COR-L47 (cell line): ENCODE measurements around the gene NCAM2.

Experiments
- DNase-seq: peaks from one replicate; lab custom pipeline; 2025; lab: John Stamatoyannopoulos, UW

NCAM2 gene

DNA sequence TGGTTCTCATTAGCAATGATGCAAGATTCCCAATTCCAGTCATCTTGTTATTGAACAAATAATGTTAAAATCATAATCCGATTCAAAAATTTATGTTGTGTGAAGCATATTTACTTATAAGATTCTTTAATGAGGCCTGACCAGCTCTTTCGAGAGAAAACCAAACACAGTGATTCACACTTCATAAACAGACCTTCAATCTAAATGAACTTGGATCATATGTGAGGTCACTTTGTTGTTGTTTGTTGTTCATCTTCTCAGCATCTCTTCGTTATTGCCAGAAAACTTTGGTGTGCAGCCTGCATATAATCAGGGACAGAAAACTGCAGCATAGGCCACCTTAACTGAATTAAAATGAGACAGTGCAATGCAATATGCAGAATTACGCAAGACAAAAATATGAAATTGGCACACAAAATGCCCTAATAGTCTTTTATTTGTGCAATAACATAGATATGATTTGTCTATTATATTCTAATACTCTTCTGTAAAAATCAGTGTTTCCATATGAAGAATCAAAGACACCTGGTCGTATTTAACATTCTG is 30.1 kb downstream of the NCAM2 start:
- DNase-seq, result no peak

GRCh38 chr21:21029164-21029563 is 31.0 kb downstream of the NCAM2 start:
- DNase-seq, result peak; percentile 48

DNA sequence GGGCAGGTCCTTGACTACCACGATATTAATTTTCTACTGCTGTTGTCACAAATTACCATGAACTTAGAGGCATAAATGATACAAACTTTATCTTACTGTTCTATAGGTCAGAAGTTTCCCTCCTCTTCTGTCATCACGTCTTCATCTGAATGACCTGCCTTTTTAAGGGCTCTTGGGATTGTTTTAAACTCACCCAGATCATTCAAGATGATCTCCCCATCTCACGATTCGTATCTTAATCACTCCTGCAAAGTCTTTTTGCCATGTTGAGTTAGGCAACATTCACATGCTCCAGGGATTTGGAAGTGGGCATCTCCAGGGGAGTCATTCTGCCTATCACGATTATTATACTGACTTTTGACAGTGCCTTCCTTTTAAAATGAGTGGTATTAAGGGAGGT is 32.1 kb downstream of the NCAM2 start:
- DNase-seq, result no peak

GRCh38 chr21:21034036-21034435 is 35.8 kb downstream of the NCAM2 start:
- no peak for DNase-seq

DNA sequence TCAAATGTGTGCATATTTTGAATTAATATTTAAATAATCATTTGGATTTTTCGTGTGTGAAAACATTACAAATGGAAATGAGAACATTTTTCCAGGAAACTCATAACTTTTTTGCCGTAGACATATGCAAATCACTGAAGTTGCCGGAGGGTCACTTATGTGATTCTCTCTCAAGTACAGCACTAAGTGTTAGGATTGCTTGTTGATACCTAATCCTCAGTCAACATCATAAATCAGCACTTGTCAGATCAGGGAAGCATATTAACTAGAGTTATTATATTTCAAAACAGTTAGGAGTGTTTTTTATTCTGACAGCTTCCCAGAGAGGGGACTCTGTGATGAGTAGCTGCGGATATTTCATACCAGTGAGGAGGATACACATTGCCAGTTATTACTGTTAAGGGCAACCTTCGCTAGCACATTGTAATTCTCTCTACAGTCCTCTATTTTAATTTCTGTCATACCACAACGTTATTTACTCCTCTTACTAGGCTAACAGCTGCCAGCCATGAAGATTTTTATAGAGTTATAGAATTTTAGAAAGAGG is 41.5 kb downstream of the NCAM2 start:
- no peak for DNase-seq

GRCh38 chr21:21045518-21045917 is 47.3 kb downstream of the NCAM2 start:
- DNase-seq, result no peak

- no peak for DNase-seq
These were observed 47.9 kb downstream of the NCAM2 start for GRCh38 chr21:21046063-21046462.

DNA sequence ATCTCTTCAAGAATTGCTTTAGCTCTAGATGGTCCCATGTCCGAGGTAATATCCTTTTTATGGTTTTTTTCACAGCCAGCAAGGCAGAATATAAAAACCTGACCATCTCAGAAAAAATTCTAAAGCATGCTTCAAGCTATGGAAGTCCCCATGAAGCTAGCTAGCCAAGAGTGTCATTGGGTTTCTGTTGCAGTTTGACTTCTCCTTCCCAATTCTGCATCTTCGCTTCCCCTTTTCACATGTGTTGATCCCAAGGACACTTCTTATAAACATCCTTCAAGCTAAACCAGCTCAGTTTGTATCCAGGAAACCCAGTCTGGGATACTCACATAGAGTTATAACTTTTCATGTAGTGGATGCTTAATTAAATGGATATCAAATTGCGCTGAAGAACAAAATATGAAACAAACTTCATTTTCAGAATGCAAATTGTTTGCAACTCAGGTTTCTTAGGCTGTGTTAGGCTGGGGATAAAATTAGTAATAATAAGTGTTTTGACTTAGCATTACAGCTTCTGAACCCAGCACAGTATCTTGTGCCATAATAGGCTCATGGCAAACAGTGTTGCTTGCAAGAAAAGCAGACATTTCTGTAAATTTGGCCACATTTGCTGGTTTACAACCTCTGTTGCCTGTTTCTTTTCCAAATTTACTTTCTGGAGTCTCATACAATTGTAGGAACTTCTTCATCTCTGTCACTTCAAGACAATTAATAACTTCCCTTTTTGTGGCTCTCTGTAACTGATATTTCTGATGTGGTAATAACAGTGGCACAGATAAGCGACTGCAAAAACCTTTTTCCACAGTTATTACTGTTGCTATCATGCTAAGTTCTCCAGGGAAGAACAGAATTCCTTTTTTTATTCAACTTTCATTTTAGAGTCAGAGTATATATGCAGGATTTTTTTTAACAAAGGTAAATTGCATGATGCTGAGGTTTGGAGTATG is 53.2 kb downstream of the NCAM2 start:
- no peak for DNase-seq

- no peak for DNase-seq
These were observed 54.5 kb downstream of the NCAM2 start for GRCh38 chr21:21052672-21053071.

DNA sequence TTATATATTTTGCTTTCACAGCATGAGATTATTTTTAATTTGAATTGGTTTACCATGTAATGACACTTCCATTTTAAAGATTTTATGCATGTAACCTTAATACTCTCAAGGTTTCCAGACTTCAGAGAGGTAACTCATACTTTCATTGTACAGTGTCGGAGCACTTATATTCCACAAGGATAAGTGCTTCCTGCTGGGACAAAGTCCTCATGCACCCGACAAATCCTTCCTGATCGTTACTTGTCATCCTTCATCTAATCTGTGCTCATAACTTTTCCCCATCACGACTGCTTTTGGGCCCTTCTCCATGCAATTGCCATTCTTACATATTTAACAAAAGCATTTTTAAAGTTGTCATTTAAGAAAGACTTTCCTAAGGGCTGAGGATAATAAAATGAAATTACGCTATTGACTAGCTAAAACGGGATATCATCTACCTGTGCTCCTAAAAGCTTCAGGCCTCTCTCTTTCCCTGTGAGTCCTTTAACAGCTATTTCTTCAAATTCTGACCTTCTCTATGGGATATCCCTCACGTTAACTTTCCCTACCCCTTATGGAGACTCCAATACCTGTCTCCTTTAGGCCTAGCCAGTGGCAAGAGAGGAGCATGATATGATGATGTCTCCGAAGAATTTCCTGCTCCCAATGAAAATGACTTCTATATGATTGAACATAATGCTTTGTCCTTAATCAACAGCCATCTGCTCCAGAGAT is 59.3 kb downstream of the NCAM2 start:
- no peak for DNase-seq

- DNase-seq, result no peak
These were observed 65.6 kb downstream of the NCAM2 start for GRCh38 chr21:21063828-21064227.

GRCh38 chr21:21064353-21064752 is 66.1 kb downstream of the NCAM2 start:
- DNase-seq, result no peak

GRCh38 chr21:21067375-21067774 is 69.2 kb downstream of the NCAM2 start:
- no peak for DNase-seq

GRCh38 chr21:21074305-21074704 is 76.1 kb downstream of the NCAM2 start:
- no peak for DNase-seq

DNA sequence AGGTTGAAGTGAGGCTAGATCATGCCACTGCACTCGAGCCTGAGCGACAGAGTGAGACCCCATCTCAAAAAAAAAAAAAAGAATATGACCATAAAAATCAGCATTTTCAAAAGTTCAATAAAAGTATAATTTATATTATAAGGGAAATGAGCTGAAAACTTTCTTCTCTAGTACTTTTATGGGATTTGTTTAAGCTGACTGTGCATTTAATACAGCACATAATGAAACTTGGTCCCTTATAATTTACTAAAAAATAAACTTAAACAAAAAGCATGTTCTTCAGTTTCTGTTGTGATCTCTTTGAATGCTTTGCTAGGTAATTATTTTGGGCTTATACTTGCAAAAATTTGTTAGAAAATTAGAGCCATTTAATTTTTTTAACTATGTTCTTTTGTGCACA is 77.8 kb downstream of the NCAM2 start:
- no peak for DNase-seq

GRCh38 chr21:21076491-21076890 is 78.3 kb downstream of the NCAM2 start:
- DNase-seq, result no peak

- no peak for DNase-seq
These were observed 81.4 kb downstream of the NCAM2 start for GRCh38 chr21:21079646-21080045.

- no peak for DNase-seq
These were observed 86.0 kb downstream of the NCAM2 start for GRCh38 chr21:21084179-21084578.

DNA sequence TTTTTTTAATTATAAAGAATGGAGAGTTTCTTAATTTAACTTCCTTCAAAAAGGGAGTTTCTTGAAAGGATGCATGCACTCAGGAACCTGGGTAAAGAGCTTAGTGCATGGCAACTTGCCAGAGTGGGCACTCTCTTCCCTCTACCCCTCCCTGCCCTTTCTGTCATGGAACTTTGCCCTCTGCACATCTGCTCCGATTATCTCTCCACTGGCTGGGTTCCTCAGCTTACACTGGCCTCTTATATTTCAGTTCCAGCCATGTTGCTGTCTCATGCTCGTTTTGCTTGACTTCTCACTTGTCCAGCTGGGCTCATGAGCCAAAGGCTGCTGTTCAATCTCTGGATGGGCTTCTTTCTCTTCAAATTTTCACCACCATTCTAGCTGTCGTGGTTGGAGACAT is 87.0 kb downstream of the NCAM2 start:
- no peak for DNase-seq

DNA sequence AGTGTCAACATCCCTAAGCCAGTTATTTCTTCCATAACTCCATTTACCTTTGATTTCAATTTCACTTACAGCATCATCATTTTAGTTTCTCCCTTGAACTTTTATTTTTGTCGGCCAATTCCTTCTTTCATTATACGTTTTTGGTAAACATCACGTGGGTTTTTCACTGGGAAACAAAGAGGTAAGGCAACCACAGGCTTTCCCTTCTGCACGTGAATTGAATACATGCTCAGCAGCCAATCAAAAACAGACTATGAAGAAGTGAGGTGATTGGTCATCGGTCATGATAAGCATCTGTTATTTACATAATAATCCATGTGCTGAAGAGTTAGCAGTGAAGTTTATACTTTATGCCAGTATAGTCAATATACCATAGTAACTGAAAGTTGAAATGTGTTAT is 98.7 kb downstream of the NCAM2 start:
- no peak for DNase-seq

- DNase-seq, result no peak
These were observed 99.3 kb downstream of the NCAM2 start for GRCh38 chr21:21097466-21097865.

DNA sequence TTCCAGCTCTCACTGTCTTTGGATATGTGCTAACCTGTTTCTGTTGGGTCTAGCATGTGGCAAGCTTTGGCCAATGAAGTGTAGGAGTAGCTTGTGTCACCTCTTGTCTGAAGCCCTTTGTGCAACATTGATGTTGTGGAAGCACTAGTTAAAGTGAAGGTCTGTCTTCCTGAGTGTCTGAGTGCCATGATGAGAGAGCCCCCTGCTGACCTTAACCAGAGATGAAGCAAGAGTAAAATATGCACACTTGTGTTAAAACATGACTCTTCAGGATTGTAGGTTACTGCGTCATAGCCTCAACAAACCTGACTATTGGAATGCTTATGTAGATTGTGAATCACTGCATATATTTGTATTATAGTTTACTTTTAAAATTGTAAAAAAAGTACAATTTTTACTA is 103.7 kb downstream of the NCAM2 start:
- DNase-seq, result peak; percentile 45

DNA sequence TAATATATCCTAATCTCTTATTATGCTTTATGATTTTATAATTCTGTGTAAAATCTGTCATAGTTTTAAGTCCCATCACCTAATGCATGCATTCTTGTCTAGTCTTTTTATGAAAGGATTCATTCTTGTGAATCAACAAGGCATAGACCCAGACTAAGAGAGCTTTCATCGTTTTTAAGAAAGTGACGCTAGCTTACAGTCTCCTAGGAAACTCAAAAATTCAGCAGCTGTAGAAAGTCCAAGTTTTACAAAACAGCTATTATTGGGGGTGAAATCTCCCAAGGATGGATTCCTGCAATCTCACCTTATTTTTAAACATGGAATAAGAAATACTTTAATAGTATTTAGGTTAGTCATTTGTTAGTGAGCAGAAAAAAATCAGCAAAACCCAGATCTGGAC is 104.7 kb downstream of the NCAM2 start:
- DNase-seq, result no peak
